SKM-1 treated with dmso at 0.1 percent for 144 hours (cell line): Measurements from ENCODE around the gene CHIT1.

Experiments used
- DNase-seq: peaks from one replicate; lab custom pipeline; 2025; ENCODE audit not compliant: unreplicated experiment; lab: John Stamatoyannopoulos, UW

The CHIT1 gene

DNA sequence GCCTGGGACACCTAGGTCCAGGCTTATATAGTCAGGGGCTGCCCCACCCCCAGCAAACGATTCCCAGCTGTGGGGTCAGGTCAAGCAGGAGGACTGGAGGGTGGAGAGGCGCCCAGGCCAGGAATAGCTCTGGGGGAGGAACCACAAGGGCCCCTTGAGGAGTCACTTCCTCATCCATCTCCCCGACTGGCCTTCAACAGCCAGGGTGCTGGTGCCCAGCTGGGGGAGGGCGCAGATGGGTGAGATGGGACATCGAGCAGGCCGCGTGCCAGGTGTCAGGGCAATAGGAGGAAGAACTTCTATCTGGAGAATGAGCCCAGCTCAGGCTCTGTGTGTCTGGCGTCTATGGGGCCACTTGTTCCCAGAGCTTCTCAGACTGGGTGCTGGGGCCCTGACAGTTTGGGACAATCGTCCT lies 53.6 kb downstream of the CHIT1 start:
- peak; percentile 97 for DNase-seq

DNA sequence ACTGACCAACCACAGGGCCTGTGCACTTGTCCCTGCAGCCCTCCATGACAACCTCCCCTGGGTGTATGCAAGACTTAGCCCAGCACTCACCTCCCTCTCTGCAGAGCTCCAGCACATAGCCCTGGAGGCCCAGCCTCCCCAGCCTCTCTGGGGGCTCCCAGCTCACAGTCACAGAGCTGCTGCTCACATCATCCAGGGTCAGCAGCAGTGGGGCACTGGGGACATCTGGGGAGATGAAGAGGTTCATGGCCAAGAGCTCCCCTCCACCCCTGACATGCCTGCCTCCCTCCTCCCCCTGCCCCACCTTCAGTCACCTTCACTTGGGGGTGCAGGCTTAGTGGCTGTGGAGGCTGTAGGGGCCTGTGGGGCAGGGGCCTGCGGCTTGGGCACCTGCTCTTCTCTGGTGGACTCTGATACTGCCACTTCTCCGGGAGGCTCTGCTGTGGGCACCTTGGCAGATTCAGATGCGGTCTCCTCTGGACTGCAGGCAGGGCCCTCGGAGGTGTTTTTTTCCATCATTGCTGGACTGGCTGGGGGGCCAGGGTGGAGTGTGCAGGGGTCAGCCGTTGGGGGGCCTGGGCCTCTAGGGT lies 54.1 kb downstream of the CHIT1 start, which contains the start of gene MYBPH:
Gene MYBPH, minus strand, starts transcription at position 590 of the 590 bp plus-strand sequence. Its CDS starts 71 bp downstream, at position 519.
- no peak for DNase-seq

DNA sequence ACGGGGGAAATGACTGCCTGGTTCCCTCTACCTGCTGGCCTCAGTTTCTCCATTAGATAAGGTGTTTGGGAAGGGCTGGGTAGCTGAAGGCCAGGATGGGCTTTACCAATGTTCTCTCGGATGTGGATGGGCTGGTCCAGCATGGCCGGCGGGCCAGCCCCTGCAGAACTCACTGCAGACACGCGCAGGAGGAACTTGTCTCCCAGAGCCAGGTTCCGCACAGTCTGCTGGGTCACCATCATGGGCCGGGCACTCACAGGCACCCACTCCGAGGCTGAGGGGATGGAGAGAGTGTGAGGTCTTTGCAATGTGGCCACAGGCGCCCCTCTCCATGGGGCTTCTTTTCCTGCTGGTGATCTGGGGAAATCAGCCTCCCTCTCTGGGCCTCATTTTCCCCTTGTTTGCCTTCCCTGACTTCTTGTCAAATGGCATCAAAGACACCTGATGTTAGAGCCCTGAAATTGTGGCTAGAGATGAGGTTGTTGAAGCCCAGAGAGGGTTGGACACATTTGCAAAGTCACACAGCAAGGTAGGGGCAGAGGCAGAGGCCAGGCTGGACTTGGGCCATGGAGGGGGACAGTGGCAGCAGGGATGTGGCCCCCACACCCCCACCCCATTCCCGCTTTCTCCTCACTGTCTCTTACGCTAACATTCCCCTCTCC lies 55.0 kb downstream of the CHIT1 start:
- no peak for DNase-seq

- no peak for DNase-seq
Observed at GRCh38 chr1:203173566-203173965, 55.9 kb downstream of the CHIT1 start.

GRCh38 chr1:203173011-203173555 lies 56.4 kb downstream of the CHIT1 start:
- no peak for DNase-seq

DNA sequence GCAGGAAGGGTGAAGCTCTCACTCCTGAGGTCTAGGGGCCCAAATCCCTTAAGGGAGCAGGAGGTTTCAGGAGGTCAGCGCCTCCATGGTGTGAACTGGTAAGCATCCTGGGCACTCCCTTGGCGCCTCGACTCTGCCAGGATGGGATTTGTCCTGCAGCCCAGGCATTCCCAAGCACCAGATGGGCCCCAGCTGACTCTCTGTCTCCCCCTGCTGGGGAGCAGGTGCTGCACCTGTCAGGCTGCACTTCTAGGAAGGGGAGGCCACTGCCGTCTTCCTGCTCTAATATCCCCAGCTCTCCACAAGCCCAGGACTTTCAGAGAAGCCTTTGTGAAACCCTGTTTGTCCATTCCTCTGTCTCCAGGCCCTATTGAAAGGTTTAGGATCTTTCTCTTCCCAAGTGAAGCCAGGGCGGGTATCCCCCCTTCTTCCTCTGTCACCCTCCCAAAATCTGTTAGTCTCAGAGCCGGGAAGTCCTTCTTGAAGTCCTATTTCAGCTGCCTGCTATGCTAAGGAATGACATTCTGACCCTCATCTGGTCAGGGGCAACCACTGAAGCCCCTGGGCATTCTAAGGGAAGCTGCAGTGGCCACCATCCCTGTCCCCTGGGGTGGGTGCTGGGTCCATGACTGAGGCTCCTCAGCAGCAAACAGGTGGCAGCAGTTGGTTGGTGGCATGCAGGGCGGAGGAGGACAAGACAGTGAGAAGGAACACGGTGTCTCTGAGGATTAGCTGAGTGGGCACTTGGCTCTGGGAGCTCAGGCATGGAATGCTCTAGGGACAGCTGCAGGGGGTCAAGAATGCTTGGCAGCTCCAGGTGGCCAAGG lies 57.1 kb downstream of the CHIT1 start:
- DNase-seq: peak; percentile 75

DNA sequence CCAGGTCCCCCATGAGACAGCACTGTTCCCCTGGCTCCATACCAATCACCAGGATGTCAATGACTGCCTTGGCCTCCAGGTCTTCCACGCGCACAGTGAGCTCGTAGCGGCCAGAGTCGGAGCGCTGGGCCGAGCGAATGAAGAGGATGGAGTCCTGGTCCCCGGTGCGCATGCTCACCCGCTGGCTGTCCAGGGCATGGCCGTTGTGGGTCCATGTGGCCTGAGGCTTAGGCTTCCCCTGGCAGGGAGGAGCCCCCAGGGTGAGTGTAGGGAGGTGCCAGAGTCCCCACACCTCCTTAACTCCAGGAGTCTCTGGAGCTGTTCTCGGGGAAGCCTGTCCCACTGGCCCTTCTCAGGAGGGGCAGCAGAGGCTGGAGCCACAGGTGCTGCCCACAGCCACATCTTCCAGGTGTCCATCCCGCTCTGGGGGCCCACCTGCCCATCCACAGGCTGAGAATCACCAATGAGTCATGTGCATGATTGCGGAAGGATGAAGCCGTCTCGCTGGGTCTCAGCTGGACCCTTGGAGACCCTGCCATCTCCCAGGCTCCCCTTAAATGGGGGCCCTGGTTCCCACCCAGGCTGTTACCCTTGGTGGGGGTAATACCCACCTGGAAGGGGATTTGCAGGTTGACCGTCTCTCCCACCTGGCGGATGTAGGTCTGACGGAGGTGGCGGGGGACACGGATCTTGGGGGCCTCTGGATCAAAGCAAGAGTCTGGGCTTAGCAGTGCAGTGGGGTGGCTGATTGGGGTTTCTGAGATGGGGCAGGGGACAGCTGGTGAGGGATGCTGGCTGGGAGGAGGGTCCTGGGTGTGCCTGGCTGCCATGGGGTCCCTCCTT lies 57.9 kb downstream of the CHIT1 start:
- DNase-seq: no peak

DNA sequence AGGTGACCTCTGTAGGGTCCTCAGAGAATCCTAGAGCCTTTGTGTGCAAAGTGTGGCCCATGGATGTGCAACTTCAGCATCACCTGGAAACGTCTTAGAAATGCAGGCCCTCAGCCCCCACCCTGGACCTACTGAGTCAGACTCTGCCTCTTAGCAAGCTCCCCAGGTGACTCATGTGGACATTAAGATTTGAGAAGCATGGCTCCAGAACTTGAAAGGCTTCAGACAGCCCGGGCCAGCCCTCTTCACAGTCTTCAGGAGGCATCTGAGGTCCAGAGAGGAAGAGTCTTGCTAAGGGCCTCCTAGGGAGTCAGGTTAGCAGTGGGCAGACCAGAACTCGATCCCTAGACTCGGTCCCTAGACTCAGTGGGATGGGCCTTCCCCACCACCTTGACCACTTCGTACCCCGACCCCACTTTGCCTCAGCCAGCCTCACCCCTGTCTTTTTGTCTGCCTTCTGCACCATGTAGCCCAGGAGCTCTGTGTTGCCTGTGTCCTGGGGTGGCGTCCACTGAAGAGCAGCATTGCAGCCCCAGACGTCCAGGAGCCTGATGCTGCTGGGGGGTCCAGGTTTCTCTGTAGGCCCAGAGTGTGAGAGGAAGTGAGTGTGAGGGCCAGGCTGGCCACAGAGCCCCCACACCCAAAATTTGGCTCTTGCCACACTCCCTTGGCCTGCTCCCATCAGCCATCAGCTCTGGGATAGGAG lies 58.7 kb downstream of the CHIT1 start:
- no peak for DNase-seq

GRCh38 chr1:203169770-203170520 lies 59.5 kb downstream of the CHIT1 start:
- DNase-seq: no peak

GRCh38 chr1:203168991-203169390 lies 60.5 kb downstream of the CHIT1 start:
- DNase-seq: no peak

DNA sequence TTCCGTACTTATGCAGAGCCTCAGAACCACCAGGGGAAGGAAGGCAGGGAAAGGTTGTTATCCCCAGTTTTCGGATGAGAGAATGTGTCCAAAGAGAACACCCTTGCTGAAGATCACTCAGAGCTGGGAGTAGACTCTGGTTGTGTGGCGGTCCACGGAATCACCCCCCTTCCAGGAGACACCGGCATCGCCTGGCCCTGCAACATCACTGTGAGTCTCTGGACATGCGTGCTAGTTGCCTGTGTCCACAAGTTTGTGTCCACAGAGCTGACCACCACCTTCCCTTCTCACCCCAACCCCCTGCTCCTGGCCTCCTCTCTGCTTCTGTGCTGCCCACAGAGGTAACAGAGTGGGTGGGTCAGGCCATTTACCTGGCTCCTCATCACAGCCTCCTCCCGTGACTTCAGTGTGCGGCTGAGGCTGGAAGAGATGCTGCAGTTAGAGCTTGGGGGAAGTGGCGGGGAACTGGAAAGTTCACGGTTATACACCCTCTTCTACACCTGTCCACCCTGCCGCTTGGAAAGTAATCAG lies 61.2 kb downstream of the CHIT1 start:
- no peak for DNase-seq

DNA sequence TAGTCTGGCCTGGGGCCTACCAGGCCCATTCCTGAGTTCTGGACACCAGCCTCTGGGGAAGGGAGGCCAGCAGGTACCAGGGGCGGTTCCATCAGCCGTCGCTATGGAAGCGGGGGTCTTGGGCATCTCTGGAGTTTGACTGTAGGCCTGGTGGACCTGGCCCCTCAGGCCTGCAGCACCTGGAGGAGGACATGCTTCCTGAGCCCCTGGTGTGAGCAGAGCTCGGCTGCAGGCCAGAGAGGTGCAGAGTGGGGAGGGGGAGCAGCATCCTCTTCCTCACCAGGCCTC lies 61.6 kb downstream of the CHIT1 start:
- DNase-seq: no peak

DNA sequence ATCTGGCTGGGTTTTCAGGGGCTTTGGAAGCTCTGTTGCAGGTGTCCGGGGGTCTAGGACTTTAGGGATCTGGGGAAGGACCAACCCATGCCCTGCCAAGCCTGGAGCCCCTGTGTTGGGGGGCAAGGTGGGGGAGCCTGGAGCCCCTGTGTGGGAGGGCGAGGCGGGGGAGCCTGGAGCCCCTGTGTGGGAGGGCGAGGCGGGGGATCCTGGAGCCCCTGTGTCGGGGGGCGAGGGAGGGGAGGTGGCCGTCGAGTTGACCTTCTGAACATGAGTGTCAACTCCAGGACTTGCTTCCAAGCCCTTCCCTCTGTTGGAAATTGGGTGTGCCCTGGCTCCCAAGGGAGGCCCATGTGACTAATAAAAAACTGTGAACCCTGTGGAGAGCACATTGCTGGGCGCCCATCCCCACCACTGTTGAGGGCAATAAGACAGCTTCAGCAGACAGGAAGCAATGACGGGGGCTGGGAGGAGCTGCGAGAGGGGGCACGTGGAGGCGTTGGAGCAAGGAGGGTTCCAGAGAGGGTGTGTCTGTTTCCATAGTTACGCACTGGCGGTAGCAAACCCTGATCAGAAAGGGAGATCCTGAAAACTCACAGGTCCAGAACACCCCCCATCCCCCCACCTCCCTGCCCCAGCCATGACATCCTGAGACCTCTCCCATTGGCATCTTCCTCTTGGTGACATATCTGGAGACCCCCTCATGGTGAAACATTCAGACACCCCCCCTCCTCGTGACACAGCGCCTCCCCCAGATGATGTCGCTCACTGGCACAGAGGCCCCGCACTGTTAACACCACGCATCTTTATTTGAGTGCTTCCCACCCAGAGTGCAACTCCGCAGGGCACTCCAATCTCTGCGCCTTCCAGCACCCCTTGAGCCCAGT lies 62.2 kb downstream of the CHIT1 start:
- DNase-seq: no peak

DNA sequence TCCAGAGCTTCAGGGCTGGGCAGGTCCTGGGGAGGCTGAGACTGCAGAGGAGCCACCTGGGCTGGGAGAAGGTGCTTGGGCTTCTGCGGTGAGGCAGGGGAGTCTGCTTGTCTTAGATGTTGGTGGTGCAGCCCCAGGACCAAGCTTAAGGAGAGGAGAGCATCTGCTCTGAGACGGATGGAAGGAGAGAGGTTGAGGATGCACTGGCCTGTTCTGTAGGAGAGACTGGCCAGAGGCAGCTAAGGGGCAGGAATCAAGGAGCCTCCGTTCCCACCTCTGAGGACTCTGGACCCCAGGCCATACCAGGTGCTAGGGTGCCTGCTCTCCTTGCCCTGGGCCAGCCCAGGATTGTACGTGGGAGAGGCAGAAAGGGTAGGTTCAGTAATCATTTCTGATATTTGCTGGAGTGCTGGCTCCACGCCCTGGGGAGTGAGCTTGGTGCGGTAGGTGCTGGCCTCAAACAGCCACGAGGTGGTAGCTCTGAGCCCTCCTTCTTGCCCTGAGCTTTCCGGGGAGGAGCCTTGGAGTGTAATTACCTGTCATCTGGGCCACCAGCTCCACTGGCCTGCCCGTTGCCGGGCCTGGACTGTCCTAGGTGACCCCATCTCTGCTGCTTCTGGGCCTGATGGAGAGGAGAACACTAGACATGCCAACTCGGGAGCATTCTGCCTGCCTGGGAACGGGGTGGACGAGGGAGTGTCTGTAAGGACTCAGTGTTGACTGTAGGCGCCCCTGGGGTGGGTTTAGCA lies 63.1 kb downstream of the CHIT1 start:
- peak; percentile 65 for DNase-seq
